HG03196 (cell line): ENCODE results near the gene BSG.
"Not testable (repeated sequence)": the region's sequence is repeated elsewhere in the genome, so short reads cannot be mapped to it uniquely, and the experiment has no call there.

Experiments
- ATAC-seq: cut with Tn5 transposase; IDR thresholded peaks from one replicate; pipeline ENCODE4 v1.9.1; 2021; ENCODE audit not compliant: unreplicated experiment

Gene BSG

GRCh38 chr19:617551-618246 is 45.3 kb downstream of the BSG start:
- ATAC-seq = no peak

- ATAC-seq = no peak
Observed at GRCh38 chr19:618247-618619, 45.8 kb downstream of the BSG start.

GRCh38 chr19:618674-619285 is 46.4 kb downstream of the BSG start:
- ATAC-seq = no peak

- no peak for ATAC-seq
Observed at GRCh38 chr19:619286-620002, 47.0 kb downstream of the BSG start.

- ATAC-seq = no peak
Observed at GRCh38 chr19:620166-620862, 47.9 kb downstream of the BSG start.

GRCh38 chr19:621191-621590 is 48.8 kb downstream of the BSG start:
- ATAC-seq = not testable (repeated sequence)

GRCh38 chr19:621819-622218 is 49.4 kb downstream of the BSG start:
- ATAC-seq = no peak

GRCh38 chr19:622666-623065 is 50.3 kb downstream of the BSG start:
- no peak for ATAC-seq

GRCh38 chr19:623175-623916 is 51.0 kb downstream of the BSG start:
- ATAC-seq = no peak

- ATAC-seq = no peak
Observed at GRCh38 chr19:623974-624373, 51.6 kb downstream of the BSG start.

GRCh38 chr19:624433-625109 is 52.2 kb downstream of the BSG start:
- no peak for ATAC-seq

GRCh38 chr19:625257-625656 is 52.9 kb downstream of the BSG start:
- ATAC-seq = no peak

- ATAC-seq = not testable (repeated sequence)
Observed at GRCh38 chr19:626566-626965, 54.2 kb downstream of the BSG start.

- ATAC-seq = no peak
Observed at GRCh38 chr19:628168-628567, 55.8 kb downstream of the BSG start.

GRCh38 chr19:629515-629914 is 57.1 kb downstream of the BSG start:
- ATAC-seq = not testable (repeated sequence)

- ATAC-seq = no peak
Observed at GRCh38 chr19:629961-630714, 57.7 kb downstream of the BSG start.

- ATAC-seq = peak; percentile 18
Observed at GRCh38 chr19:632579-633067, 60.2 kb downstream of the BSG start.
